GM10266 (cell line): ENCODE data around the gene SYTL4.

Source experiments
- DNase-seq: peaks from one replicate; pipeline ENCODE4 v3.0.0; 2012; ENCODE audit errors: extremely low spot score
- TF ChIP-seq, protein P1 (sequence below): IDR thresholded peaks from 2 replicates; pipeline ENCODE4 v1.5.1; 2012; ENCODE audit warnings: mild to moderate bottlenecking, low read depth; ENCODE audit not compliant: control insufficient read depth, insufficient read depth; ENCODE audit errors: missing control alignments

SYTL4 gene

DNA sequence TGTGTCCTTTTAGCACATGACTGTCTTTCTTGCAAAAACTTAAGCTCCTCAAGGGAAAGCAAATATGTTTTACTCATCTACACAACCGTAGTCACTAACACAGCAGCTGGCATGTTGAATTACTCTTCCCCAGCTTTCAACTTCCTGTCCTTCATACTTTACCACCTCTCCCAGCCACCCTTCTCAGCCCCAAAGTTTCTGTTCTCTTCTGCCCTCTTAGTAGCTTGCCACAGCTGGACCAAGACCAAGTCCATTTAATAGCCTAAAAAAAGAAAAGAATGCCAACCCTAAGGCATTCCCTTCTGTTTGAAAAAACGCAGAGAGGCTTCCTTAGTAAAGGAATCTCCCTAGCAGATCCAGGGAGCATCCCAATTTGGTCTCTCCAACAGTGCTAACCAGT is 51.2 kb downstream of the SYTL4 start:
- TF ChIP-seq, protein P1, sequence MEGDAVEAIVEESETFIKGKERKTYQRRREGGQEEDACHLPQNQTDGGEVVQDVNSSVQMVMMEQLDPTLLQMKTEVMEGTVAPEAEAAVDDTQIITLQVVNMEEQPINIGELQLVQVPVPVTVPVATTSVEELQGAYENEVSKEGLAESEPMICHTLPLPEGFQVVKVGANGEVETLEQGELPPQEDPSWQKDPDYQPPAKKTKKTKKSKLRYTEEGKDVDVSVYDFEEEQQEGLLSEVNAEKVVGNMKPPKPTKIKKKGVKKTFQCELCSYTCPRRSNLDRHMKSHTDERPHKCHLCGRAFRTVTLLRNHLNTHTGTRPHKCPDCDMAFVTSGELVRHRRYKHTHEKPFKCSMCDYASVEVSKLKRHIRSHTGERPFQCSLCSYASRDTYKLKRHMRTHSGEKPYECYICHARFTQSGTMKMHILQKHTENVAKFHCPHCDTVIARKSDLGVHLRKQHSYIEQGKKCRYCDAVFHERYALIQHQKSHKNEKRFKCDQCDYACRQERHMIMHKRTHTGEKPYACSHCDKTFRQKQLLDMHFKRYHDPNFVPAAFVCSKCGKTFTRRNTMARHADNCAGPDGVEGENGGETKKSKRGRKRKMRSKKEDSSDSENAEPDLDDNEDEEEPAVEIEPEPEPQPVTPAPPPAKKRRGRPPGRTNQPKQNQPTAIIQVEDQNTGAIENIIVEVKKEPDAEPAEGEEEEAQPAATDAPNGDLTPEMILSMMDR, result no peak
- DNase-seq, result no peak

GRCh38 chrX:100677611-100678181 is 54.2 kb downstream of the SYTL4 start:
- TF ChIP-seq, protein P1, result no peak
- no peak for DNase-seq

GRCh38 chrX:100674705-100675104 is 57.2 kb downstream of the SYTL4 start:
- TF ChIP-seq, protein P1, result no peak
- no peak for DNase-seq

- DNase-seq, result no peak
- TF ChIP-seq, protein P1, result no peak
These were observed 58.4 kb downstream of the SYTL4 start for GRCh38 chrX:100673397-100673953.

- TF ChIP-seq, protein P1, result no peak
- DNase-seq, result no peak
These were observed 59.0 kb downstream of the SYTL4 start for GRCh38 chrX:100672966-100673365.

DNA sequence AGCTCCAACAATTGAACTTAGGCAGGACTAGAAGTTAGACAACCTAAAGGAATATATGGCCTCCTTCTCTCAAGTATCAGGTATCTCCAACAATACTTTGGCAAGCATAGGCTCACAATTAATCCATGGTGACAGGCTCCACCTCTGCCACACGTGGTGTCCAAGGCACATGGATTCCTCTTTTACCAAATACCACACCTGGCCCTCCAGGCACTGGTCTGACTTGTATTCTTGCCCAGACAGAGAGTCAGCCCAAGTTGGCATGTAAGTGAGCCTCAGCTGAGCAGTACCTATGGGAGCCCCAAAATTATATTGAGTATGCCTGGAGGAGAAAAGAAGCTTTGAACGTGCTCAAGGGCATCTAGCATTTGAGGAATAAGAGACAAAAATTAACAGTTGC is 68.3 kb downstream of the SYTL4 start:
- no peak for DNase-seq
- TF ChIP-seq, protein P1, result no peak

DNA sequence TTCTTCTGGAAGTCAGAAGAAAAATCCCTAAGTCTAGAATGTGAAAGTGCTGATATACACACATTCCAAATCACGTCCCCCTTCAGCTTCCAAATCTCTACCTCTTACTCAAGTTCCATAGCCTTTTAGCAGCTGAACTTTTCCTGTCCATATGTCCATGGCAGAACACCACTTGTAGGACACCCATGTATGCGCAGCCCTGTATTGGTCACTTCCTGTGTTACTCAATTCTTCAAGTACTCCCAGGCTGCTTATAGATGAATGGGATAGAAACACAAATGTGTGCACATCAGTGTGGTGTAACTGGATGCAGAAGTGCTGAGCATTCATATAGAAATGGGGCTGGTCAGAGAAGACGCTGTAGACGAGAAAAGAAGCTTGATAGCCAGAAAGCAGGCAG is 69.1 kb downstream of the SYTL4 start:
- no peak for DNase-seq
- TF ChIP-seq, protein P1, result no peak
